ENCODE measurements around the gene ZNF90.
"Not testable (repeated sequence)": the region's sequence is repeated elsewhere in the genome, so short reads cannot be mapped to it uniquely, and the experiment has no call there.

ZNF90 gene

DNA sequence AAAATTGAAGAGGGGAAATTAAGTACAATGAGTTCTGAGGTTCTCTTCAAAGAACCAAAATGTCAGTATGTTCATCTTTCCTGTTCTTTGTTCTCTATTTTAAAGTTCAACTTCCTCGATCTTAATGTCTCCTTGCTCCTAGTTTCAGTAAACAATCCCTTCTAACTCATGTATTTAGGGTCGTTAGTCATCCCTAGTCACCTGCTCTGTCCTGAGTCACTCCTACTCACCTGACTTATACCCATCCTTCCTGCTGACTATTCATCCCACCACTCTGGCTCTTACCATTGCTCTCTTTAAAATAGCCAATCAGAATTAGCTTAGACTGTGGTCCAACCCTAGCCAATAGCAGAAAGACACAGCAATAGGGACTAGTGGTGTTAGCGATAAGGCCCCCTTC is 24.3 kb downstream of the ZNF90 start:
- no peak overlapping the region for H2AFZ ChIP-seq (ENCODE audit: low read length)
- no peak overlapping the region for H2BK120ac ChIP-seq (ENCODE audit: low read depth, low read length)
- no peak overlapping the region for H3K27ac ChIP-seq (replicated peaks; ENCODE audit: low read length)
- H4K91ac ChIP-seq (ENCODE audit: low read depth, low read length, poor library complexity): no peak overlapping the region
- no peak overlapping the region for H2BK5ac ChIP-seq (ENCODE audit: low read length)
- no peak for DNase-seq (ENCODE audit: low spot score)
- H2AK5ac ChIP-seq (ENCODE audit: low read depth, low read length): no peak overlapping the region
- no peak overlapping the region for H3K4me3 ChIP-seq (ENCODE audit: low read length in 2 of 2)
- H3K27me3 ChIP-seq (ENCODE audit: control insufficient read depth in 3 of 3, insufficient read depth in 3 of 3, low read depth in 1 of 3, low read length in 3 of 3): no peaks in the 10 kb centered on the region
- no peak overlapping the region for H3K4me2 ChIP-seq (ENCODE audit: insufficient read depth, low read length, poor library complexity, severe bottlenecking)
- no peak overlapping the region for H4K8ac ChIP-seq (ENCODE audit: low read depth, low read length)
- no peak overlapping the region for H3K18ac ChIP-seq (ENCODE audit: low read length)
- H3K4me1 ChIP-seq (ENCODE audit: control insufficient read depth in 2 of 2, insufficient read depth in 1 of 2, low read depth in 1 of 2, low read length in 2 of 2): no peaks in the 10 kb centered on the region
- no peak overlapping the region for H3K23ac ChIP-seq (ENCODE audit: low read depth, low read length, poor library complexity)
- H2BK15ac ChIP-seq (ENCODE audit: low read length): no peak overlapping the region
- peaks cover 32 to 86% of the 10 kb centered on the region in 2 donors for H3K9me3 ChIP-seq (replicated peaks in 1 of 2; ENCODE audit: control insufficient read depth in 2 of 2, insufficient read depth in 1 of 2, low read depth in 1 of 2, low read length in 2 of 2)
- no CpG with 5 or more reads among the region's 3 CpGs for WGBS, 2 donors (ENCODE audit: extremely low coverage in 2 of 2, insufficient read length in 2 of 2, insufficient replicate concordance in 1 of 2)
- H3K36me3 ChIP-seq (replicated peaks in 1 of 2; ENCODE audit: control insufficient read depth in 2 of 2, insufficient read depth in 2 of 2, low read length in 2 of 2): peaks cover 23 to 63% of the 10 kb centered on the region in 2 donors
- H3K9ac ChIP-seq (ENCODE audit: low read depth, low read length, poor library complexity): no peak overlapping the region
- H3K4ac ChIP-seq (ENCODE audit: low read length): no peak overlapping the region
- no peak overlapping the region for H2BK12ac ChIP-seq (ENCODE audit: low read length)
- H3K14ac ChIP-seq (ENCODE audit: low read length): no peak overlapping the region
- H3K79me1 ChIP-seq (ENCODE audit: low read depth, low read length): peaks cover 7% of the 10 kb centered on the region

GRCh38 chr19:20103091-20103740 is 25.4 kb downstream of the ZNF90 start:
- H4K91ac ChIP-seq (ENCODE audit: low read depth, low read length, poor library complexity): no peak overlapping the region
- H3K4ac ChIP-seq (ENCODE audit: low read length): no peak overlapping the region
- H2BK15ac ChIP-seq (ENCODE audit: low read length): no peak overlapping the region
- no peak overlapping the region for H3K14ac ChIP-seq (ENCODE audit: low read length)
- H3K27me3 ChIP-seq (ENCODE audit: control insufficient read depth in 3 of 3, insufficient read depth in 3 of 3, low read depth in 1 of 3, low read length in 3 of 3): no peaks in the 10 kb centered on the region
- no peak overlapping the region for H2AK5ac ChIP-seq (ENCODE audit: low read depth, low read length)
- peaks cover 27 to 73% of the 10 kb centered on the region in 2 donors for H3K36me3 ChIP-seq (replicated peaks in 1 of 2; ENCODE audit: control insufficient read depth in 2 of 2, insufficient read depth in 2 of 2, low read length in 2 of 2)
- no peak overlapping the region for H3K4me2 ChIP-seq (ENCODE audit: insufficient read depth, low read length, poor library complexity, severe bottlenecking)
- H3K4me1 ChIP-seq (ENCODE audit: control insufficient read depth in 2 of 2, insufficient read depth in 1 of 2, low read depth in 1 of 2, low read length in 2 of 2): no peaks in the 10 kb centered on the region
- no peak overlapping the region for H4K8ac ChIP-seq (ENCODE audit: low read depth, low read length)
- H3K9me3 ChIP-seq (replicated peaks in 1 of 2; ENCODE audit: control insufficient read depth in 2 of 2, insufficient read depth in 1 of 2, low read depth in 1 of 2, low read length in 2 of 2): peaks cover 35 to 95% of the 10 kb centered on the region in 2 donors
- no peak overlapping the region for H2BK5ac ChIP-seq (ENCODE audit: low read length)
- H2BK120ac ChIP-seq (ENCODE audit: low read depth, low read length): no peak overlapping the region
- H3K23ac ChIP-seq (ENCODE audit: low read depth, low read length, poor library complexity): no peak overlapping the region
- peaks cover 7% of the 10 kb centered on the region for H3K79me1 ChIP-seq (ENCODE audit: low read depth, low read length)
- no peak overlapping the region for H2AFZ ChIP-seq (ENCODE audit: low read length)
- no peak overlapping the region for H3K9ac ChIP-seq (ENCODE audit: low read depth, low read length, poor library complexity)
- no peak overlapping the region for H3K18ac ChIP-seq (ENCODE audit: low read length)
- WGBS, 2 donors (ENCODE audit: extremely low coverage in 2 of 2, insufficient read length in 2 of 2, insufficient replicate concordance in 1 of 2): no CpG with 5 or more reads among the region's 5 CpGs
- H3K4me3 ChIP-seq (ENCODE audit: low read length in 2 of 2): no peak overlapping the region
- DNase-seq (ENCODE audit: low spot score): no peak
- no peak overlapping the region for H2BK12ac ChIP-seq (ENCODE audit: low read length)
- no peak overlapping the region for H3K27ac ChIP-seq (replicated peaks; ENCODE audit: low read length)

DNA sequence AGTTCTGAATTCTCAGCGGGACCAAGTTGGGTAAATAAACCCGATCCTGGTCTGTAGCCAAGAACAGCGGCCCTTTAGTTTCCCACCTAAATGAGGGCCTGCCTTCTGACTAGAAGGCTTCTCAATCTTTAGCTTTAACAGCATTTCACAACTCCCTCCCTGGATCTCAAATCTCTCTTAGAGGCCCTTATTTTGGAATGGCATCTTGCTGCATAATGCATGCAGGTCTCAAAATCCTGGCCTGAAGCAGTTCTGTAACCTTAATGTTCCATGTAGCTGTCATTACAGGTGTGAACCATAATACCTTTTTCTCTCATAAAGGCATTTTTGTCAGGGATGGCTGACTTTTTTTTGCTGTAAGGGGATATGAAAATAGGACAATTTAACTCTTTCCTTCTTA is 29.5 kb downstream of the ZNF90 start:
- no peak overlapping the region for H3K4me2 ChIP-seq (ENCODE audit: insufficient read depth, low read length, poor library complexity, severe bottlenecking)
- H3K27ac ChIP-seq (replicated peaks; ENCODE audit: low read length): no peak overlapping the region
- no peak overlapping the region for H3K9ac ChIP-seq (ENCODE audit: low read depth, low read length, poor library complexity)
- no peak overlapping the region for H3K18ac ChIP-seq (ENCODE audit: low read length)
- no peak overlapping the region for H2BK12ac ChIP-seq (ENCODE audit: low read length)
- peaks cover 27 to 97% of the 10 kb centered on the region in 2 donors for H3K9me3 ChIP-seq (replicated peaks in 1 of 2; ENCODE audit: control insufficient read depth in 2 of 2, insufficient read depth in 1 of 2, low read depth in 1 of 2, low read length in 2 of 2)
- no peak overlapping the region for H2BK15ac ChIP-seq (ENCODE audit: low read length)
- WGBS, 2 donors (ENCODE audit: extremely low coverage in 2 of 2, insufficient read length in 2 of 2, insufficient replicate concordance in 1 of 2): no CpG with 5 or more reads among the region's 3 CpGs
- no peak overlapping the region for H3K4ac ChIP-seq (ENCODE audit: low read length)
- no peak overlapping the region for H2BK120ac ChIP-seq (ENCODE audit: low read depth, low read length)
- DNase-seq (ENCODE audit: low spot score): no peak
- H3K4me3 ChIP-seq (ENCODE audit: low read length in 2 of 2): no peak overlapping the region
- H4K8ac ChIP-seq (ENCODE audit: low read depth, low read length): no peak overlapping the region
- peaks cover 22 to 91% of the 10 kb centered on the region in 2 donors for H3K36me3 ChIP-seq (replicated peaks in 1 of 2; ENCODE audit: control insufficient read depth in 2 of 2, insufficient read depth in 2 of 2, low read length in 2 of 2)
- H3K4me1 ChIP-seq (ENCODE audit: control insufficient read depth in 2 of 2, insufficient read depth in 1 of 2, low read depth in 1 of 2, low read length in 2 of 2): no peaks in the 10 kb centered on the region
- no peak overlapping the region for H2AK5ac ChIP-seq (ENCODE audit: low read depth, low read length)
- H4K91ac ChIP-seq (ENCODE audit: low read depth, low read length, poor library complexity): no peak overlapping the region
- H2AFZ ChIP-seq (ENCODE audit: low read length): no peak overlapping the region
- no peaks in the 10 kb centered on the region for H3K27me3 ChIP-seq (ENCODE audit: control insufficient read depth in 3 of 3, insufficient read depth in 3 of 3, low read depth in 1 of 3, low read length in 3 of 3)
- no peak overlapping the region for H3K14ac ChIP-seq (ENCODE audit: low read length)
- H2BK5ac ChIP-seq (ENCODE audit: low read length): no peak overlapping the region
- no peak overlapping the region for H3K23ac ChIP-seq (ENCODE audit: low read depth, low read length, poor library complexity)
- H3K79me1 ChIP-seq (ENCODE audit: low read depth, low read length): peaks cover 6% of the 10 kb centered on the region

DNA sequence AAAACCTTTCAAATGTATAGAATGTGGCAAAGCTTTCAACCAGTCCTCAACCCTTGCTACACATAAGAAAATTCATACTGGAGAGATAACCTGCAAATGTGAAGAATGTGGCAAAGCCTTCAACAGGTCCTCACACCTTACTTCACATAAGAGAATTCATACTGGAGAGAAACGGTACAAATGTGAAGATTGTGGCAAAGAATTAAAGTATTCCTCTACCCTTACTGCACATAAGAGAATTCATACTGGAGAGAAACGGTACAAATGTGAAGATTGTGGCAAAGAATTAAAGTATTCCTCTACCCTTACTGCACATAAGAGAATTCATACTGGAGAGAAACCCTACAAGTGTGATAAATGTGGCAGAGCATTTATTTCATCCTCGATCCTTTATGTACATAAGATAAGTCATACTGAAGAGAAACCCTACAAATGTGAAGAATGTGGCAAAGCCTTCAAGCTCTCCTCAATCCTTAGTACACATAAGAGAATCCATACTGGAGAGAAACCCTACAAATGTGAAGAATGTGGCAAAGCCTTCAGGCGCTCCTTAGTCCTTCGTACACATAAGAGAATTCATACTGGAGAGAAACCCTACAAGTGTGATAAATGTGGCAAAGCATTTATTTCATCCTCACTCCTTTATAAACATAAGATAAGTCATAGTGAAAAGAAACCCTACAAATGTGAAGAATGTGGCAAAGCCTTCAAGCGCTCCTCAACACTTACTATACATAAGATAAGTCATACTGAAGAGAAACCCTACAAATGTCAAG is 40.5 kb downstream of the ZNF90 start:
- not testable (repeated sequence) for H3K79me1 ChIP-seq (ENCODE audit: low read depth, low read length); H3K27ac ChIP-seq (replicated peaks; ENCODE audit: low read length); H3K9ac ChIP-seq (ENCODE audit: low read depth, low read length, poor library complexity); H2BK5ac ChIP-seq (ENCODE audit: low read length); H2AK5ac ChIP-seq (ENCODE audit: low read depth, low read length); H2BK15ac ChIP-seq (ENCODE audit: low read length); H3K27me3 ChIP-seq (ENCODE audit: control insufficient read depth in 3 of 3, insufficient read depth in 3 of 3, low read depth in 1 of 3, low read length in 3 of 3); H3K4me3 ChIP-seq (ENCODE audit: low read length in 2 of 2); H4K8ac ChIP-seq (ENCODE audit: low read depth, low read length); H3K23ac ChIP-seq (ENCODE audit: low read depth, low read length, poor library complexity); H2BK12ac ChIP-seq (ENCODE audit: low read length); DNase-seq (ENCODE audit: low spot score); H2BK120ac ChIP-seq (ENCODE audit: low read depth, low read length); H3K4me2 ChIP-seq (ENCODE audit: insufficient read depth, low read length, poor library complexity, severe bottlenecking); H3K14ac ChIP-seq (ENCODE audit: low read length); H2AFZ ChIP-seq (ENCODE audit: low read length); H3K4ac ChIP-seq (ENCODE audit: low read length); H3K18ac ChIP-seq (ENCODE audit: low read length); H3K4me1 ChIP-seq (ENCODE audit: control insufficient read depth in 2 of 2, insufficient read depth in 1 of 2, low read depth in 1 of 2, low read length in 2 of 2); H4K91ac ChIP-seq (ENCODE audit: low read depth, low read length, poor library complexity)
- Histone ChIP-seq H3K9me3 (replicated peaks in 1 of 2; ENCODE audit: control insufficient read depth in 2 of 2, insufficient read depth in 1 of 2, low read depth in 1 of 2, low read length in 2 of 2) (peaks cover 31 to 99% of the 10 kb centered on the region in 2 donors), H3K36me3 (replicated peaks in 1 of 2; ENCODE audit: control insufficient read depth in 2 of 2, insufficient read depth in 2 of 2, low read length in 2 of 2) (peaks cover 24 to 96% of the 10 kb centered on the region in 2 donors)
- no CpG with 5 or more reads among the region's 6 CpGs for WGBS, 2 donors (ENCODE audit: extremely low coverage in 2 of 2, insufficient read length in 2 of 2, insufficient replicate concordance in 1 of 2)
